GM12891 (cell line): ENCODE data around the gene PLEKHG2.

ENCODE experiments used
- PAX5 ChIP-seq: IDR thresholded peaks from 2 replicates; pipeline ENCODE4 v1.6.1; 2011; ENCODE audit warnings: low read length, moderate library complexity, mild to moderate bottlenecking; ENCODE audit not compliant: insufficient read depth, severe bottlenecking
- POLR2A ChIP-seq: IDR thresholded peaks from 2 replicates; pipeline ENCODE4 v1.6.1; 2011; ENCODE audit warnings: low read depth, low read length, control low read depth
- POLR2AphosphoS5 ChIP-seq: IDR thresholded peaks from 2 replicates; pipeline ENCODE4 v1.6.1; 2011; ENCODE audit warnings: low read depth, low read length, control low read depth
- POU2F2 ChIP-seq: IDR thresholded peaks from 2 replicates; pipeline ENCODE4 v1.6.1; 2011; ENCODE audit warnings: low read depth, mild to moderate bottlenecking, control low read depth, low read length, moderate library complexity
- SPI1 ChIP-seq: IDR thresholded peaks from 2 replicates; pipeline ENCODE4 v1.6.1; 2011; ENCODE audit warnings: low read depth, low read length, control low read depth
- TAF1 ChIP-seq: IDR thresholded peaks from 2 replicates; pipeline ENCODE4 v1.6.1; 2011; ENCODE audit warnings: low read depth, low read length, control low read depth

DNA sequence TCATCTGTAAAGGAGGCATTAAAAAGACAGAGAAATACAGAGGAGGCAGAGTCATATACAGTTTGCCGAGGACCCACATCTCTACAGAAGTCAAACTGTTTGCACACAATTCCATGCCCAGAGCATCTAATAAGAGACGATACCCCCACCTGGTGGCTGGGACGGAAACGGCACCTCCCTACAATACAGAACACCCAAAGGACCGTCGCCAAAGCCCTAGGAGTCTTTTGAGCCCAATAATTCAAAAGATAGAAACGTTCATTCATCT, 703 bp upstream of the PLEKHG2 start:
- TF ChIP-seq POLR2AphosphoS5 (no peak), POLR2A (no peak), PAX5 (no peak), SPI1 (no peak), TAF1 (no peak), POU2F2 (no peak)
